ENCODE measurements around the gene NIN. TPM values are rescaled to one million over a fixed set of nuclear protein-coding genes. Genes with fewer than 3 reads are reported as not detected.

Gene NIN
- total RNA-seq, 2 experiments from 2014 or later, result 50.3 to 56.5 TPM

Other genes with a start within 250 kb of the NIN start
- gene SAV1, start 162.9 kb downstream of the NIN start, total RNA-seq, result 1 to 10 TPM; 6.1 to 6.9 TPM
- gene ABHD12B, start 40.9 kb upstream of the NIN start, total RNA-seq, result not detected
- under 1 TPM; 0.40 to 0.53 TPM for gene PYGL, start 113.3 kb upstream of the NIN start, total RNA-seq

Data from activated CD4-positive, alpha-beta memory T cell treated with anti-CD3 and anti-CD28 coated beads, Interleukin-2, amount 10 ng/mL, durations not matched to agents 7 days and 5 days (primary cell).